Neutrophil (primary cell): ENCODE results near the gene PDZRN4.

Experiments used
- H3K27ac ChIP-seq: fragments of 200-600 bp; sonication (generic); 2 replicates; pipeline ENCODE4 v1.5.1; 2016; ENCODE audit warnings: mild to moderate bottlenecking, moderate library complexity
- H3K27me3 ChIP-seq: fragments of 200-600 bp; sonication (generic); 2 replicates; pipeline ENCODE4 v1.6.0; 2016; ENCODE audit warnings: mild to moderate bottlenecking
- H3K36me3 ChIP-seq: fragments of 200-600 bp; sonication (generic); 2 replicates; pipeline ENCODE4 v1.5.1; 2017
- H3K4me1 ChIP-seq, 2 experiments: fragments of 200-600 bp in 1 of 2; sonication (generic) in 1 of 2; 1 replicate in 1 of 2; 2 replicates in 1 of 2; pipeline versions ENCODE4 v1.5.1 to v1.6.1; 2013 to 2016; ENCODE audit warnings: low read depth in 1 of 2, low read length in 1 of 2, mild to moderate bottlenecking in 1 of 2, moderate library complexity in 1 of 2; ENCODE audit not compliant: control insufficient read depth in 1 of 2, insufficient read depth in 1 of 2
- H3K4me3 ChIP-seq, 2 experiments: fragments of 200-600 bp in 1 of 2; sonication (generic) in 1 of 2; 1 replicate in 1 of 2; 2 replicates in 1 of 2; pipeline ENCODE4 v1.5.1; 2013 to 2016; ENCODE audit warnings: low read depth in 1 of 2, low read length in 1 of 2, mild to moderate bottlenecking in 1 of 2, moderate library complexity in 1 of 2
- H3K9me3 ChIP-seq: fragments of 200-600 bp; sonication (generic); 2 replicates; pipeline ENCODE4 v1.5.1; 2016
- TF ChIP-seq, protein P1 (sequence below): fragments of 200-600 bp; sonication (generic); IDR thresholded peaks from 2 replicates; pipeline ENCODE4 v1.5.1; 2016; ENCODE audit warnings: antibody characterized with exemption

PDZRN4 gene

DNA sequence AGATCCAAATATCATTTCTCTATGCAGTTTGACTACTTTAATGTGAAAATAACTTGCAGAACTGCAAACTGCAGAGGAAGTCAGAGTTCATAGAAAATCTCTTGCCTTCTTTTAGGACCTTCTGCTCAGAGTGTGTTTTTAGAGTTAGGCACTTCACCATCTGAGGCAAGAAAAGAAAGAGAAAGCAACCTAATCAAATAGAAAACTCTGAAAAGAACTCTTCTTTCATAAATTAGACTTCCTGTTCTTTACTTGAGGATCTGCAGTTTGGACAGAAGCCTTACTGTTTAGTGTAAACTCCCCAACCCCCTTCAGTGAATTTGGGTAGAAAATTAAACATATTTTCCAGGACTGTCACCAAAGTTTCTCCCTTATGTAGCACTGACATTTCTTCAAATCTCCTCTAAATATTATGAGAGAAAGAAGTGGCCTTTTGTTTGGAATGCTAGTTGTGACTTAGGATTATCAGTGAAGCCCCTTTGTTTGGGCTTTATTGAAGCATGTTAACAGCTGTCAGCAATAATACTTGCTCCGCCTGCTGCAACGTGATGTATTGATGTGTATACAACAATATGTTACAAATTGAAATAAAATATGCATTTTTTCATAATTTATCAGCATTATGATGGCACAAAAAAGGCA is 99.5 kb downstream of the PDZRN4 start:
- H3K4me1 ChIP-seq = peaks cover 4 to 6% of the 10 kb centered on the region in 2 experiments
- H3K9me3 ChIP-seq = no peaks in the 10 kb centered on the region
- TF ChIP-seq, protein P1, sequence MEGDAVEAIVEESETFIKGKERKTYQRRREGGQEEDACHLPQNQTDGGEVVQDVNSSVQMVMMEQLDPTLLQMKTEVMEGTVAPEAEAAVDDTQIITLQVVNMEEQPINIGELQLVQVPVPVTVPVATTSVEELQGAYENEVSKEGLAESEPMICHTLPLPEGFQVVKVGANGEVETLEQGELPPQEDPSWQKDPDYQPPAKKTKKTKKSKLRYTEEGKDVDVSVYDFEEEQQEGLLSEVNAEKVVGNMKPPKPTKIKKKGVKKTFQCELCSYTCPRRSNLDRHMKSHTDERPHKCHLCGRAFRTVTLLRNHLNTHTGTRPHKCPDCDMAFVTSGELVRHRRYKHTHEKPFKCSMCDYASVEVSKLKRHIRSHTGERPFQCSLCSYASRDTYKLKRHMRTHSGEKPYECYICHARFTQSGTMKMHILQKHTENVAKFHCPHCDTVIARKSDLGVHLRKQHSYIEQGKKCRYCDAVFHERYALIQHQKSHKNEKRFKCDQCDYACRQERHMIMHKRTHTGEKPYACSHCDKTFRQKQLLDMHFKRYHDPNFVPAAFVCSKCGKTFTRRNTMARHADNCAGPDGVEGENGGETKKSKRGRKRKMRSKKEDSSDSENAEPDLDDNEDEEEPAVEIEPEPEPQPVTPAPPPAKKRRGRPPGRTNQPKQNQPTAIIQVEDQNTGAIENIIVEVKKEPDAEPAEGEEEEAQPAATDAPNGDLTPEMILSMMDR = no peak
- no peaks in the 10 kb centered on the region for H3K27me3 ChIP-seq
- no peaks in the 10 kb centered on the region for H3K36me3 ChIP-seq
- no peak overlapping the region for H3K27ac ChIP-seq
- H3K4me3 ChIP-seq = no peak overlapping the region

- Histone ChIP-seq H3K9me3 (no peaks in the 10 kb centered on the region), H3K27ac (no peak overlapping the region), H3K36me3 (no peaks in the 10 kb centered on the region), H3K27me3 (no peaks in the 10 kb centered on the region), H3K4me3 (no peak overlapping the region), H3K4me1 (peaks cover 4 to 6% of the 10 kb centered on the region in 2 experiments)
- TF ChIP-seq, protein P1 = no peak
Measured at GRCh38 chr12:41288142-41288811, 100.2 kb downstream of the PDZRN4 start.

GRCh38 chr12:41289501-41289900 is 101.4 kb downstream of the PDZRN4 start:
- H3K27me3 ChIP-seq = no peaks in the 10 kb centered on the region
- no peaks in the 10 kb centered on the region for H3K9me3 ChIP-seq
- H3K36me3 ChIP-seq = no peaks in the 10 kb centered on the region
- H3K4me1 ChIP-seq = peaks cover 4 to 6% of the 10 kb centered on the region in 2 experiments
- TF ChIP-seq, protein P1 = no peak
- H3K27ac ChIP-seq = no peak overlapping the region
- no peak overlapping the region for H3K4me3 ChIP-seq

DNA sequence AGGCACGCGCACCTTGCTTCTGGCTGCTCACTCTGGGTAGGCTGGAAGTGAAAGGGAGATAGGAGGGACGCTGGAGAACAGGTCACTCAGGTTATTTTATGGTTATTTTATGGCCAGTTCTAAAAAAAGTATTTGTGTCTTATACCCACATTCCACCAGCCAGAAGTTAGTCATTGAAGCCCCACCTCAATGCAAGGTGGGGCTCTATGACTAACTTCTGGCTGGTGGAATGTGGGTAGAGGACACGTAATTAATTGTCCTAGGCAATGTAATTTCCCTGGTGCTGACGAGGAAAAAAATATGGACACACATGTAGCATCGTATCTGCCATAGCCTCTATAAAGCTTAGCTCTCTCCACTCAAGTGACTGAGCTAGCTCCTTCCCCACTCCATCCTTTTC is 104.9 kb downstream of the PDZRN4 start:
- no peaks in the 10 kb centered on the region for H3K36me3 ChIP-seq
- no peak overlapping the region for H3K27ac ChIP-seq
- TF ChIP-seq, protein P1 = no peak
- no peaks in the 10 kb centered on the region for H3K4me1 ChIP-seq
- H3K27me3 ChIP-seq = no peaks in the 10 kb centered on the region
- no peaks in the 10 kb centered on the region for H3K9me3 ChIP-seq
- H3K4me3 ChIP-seq = no peak overlapping the region

- Histone ChIP-seq H3K27me3 (no peaks in the 10 kb centered on the region), H3K36me3 (no peaks in the 10 kb centered on the region), H3K4me1 (no peaks in the 10 kb centered on the region), H3K4me3 (no peak overlapping the region), H3K27ac (no peak overlapping the region), H3K9me3 (no peaks in the 10 kb centered on the region)
- TF ChIP-seq, protein P1 = no peak
Measured at GRCh38 chr12:41293461-41293860, 105.3 kb downstream of the PDZRN4 start.
